Measurements from ENCODE around the gene FTO. TPM values are rescaled to one million over a fixed set of nuclear protein-coding genes. Genes with fewer than 3 reads are reported as not detected.

FTO gene
- total and polyA plus RNA-seq, 2 of the 13 experiments (the other 11 are each of a cell fraction or from before 2014, with no cell fraction given), result 41.6 to 55.8 TPM

- no peak for TF ChIP-seq ZFP62 (CRISPR knock-in tag; IDR thresholded peaks at IDR 0.05)
- TF ChIP-seq, protein P1, sequence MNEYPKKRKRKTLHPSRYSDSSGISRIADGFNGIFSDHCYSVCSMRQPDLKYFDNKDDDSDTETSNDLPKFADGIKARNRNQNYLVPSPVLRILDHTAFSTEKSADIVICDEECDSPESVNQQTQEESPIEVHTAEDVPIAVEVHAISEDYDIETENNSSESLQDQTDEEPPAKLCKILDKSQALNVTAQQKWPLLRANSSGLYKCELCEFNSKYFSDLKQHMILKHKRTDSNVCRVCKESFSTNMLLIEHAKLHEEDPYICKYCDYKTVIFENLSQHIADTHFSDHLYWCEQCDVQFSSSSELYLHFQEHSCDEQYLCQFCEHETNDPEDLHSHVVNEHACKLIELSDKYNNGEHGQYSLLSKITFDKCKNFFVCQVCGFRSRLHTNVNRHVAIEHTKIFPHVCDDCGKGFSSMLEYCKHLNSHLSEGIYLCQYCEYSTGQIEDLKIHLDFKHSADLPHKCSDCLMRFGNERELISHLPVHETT (CRISPR knock-in tag; conservative IDR thresholded peaks at IDR 0.05), result no peak
- TF ChIP-seq KDM2A (CRISPR knock-in tag; IDR thresholded peaks at IDR 0.05; ENCODE audit: borderline replicate concordance, low read depth), result no peak
- TF ChIP-seq ZNF816 (CRISPR knock-in tag; IDR thresholded peaks at IDR 0.05; ENCODE audit: borderline replicate concordance), result no peak
- TF ChIP-seq, protein P2, sequence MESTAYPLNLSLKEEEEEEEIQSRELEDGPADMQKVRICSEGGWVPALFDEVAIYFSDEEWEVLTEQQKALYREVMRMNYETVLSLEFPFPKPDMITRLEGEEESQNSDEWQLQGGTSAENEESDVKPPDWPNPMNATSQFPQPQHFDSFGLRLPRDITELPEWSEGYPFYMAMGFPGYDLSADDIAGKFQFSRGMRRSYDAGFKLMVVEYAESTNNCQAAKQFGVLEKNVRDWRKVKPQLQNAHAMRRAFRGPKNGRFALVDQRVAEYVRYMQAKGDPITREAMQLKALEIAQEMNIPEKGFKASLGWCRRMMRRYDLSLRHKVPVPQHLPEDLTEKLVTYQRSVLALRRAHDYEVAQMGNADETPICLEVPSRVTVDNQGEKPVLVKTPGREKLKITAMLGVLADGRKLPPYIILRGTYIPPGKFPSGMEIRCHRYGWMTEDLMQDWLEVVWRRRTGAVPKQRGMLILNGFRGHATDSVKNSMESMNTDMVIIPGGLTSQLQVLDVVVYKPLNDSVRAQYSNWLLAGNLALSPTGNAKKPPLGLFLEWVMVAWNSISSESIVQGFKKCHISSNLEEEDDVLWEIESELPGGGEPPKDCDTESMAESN (CRISPR knock-in tag; conservative IDR thresholded peaks at IDR 0.05), result no peak
- no peak for TF ChIP-seq ZNF530 (CRISPR knock-in tag; IDR thresholded peaks at IDR 0.05; ENCODE audit: low read depth)
- TF ChIP-seq EZH2 (conservative IDR thresholded peaks at IDR 0.05; ENCODE audit: low read depth, low read length), result no peak
- TF ChIP-seq ZNF850 (CRISPR knock-in tag; conservative IDR thresholded peaks at IDR 0.05), result no peak
- TF ChIP-seq CEBPG (CRISPR knock-in tag; IDR thresholded peaks at IDR 0.05), result peak; percentile 10; the same call in 1 of the 2 replicates
- TF ChIP-seq ZNF513 (CRISPR knock-in tag; conservative IDR thresholded peaks at IDR 0.05), result no peak
- no peak for TF ChIP-seq KLF12 (CRISPR knock-in tag; IDR thresholded peaks at IDR 0.05; ENCODE audit: borderline replicate concordance)
- no peak for TF ChIP-seq ZKSCAN8 (CRISPR knock-in tag; IDR thresholded peaks at IDR 0.05; ENCODE audit: borderline replicate concordance)
- TF ChIP-seq ARID3A (IDR thresholded peaks at IDR 0.05; ENCODE audit: low read depth, low read length), result 0 out of 2 replicates have a peak, but pooled peaks have one; percentile 34
- no peak for TF ChIP-seq NFAT5 (CRISPR knock-in tag; IDR thresholded peaks at IDR 0.05)
- TF ChIP-seq, protein P3, sequence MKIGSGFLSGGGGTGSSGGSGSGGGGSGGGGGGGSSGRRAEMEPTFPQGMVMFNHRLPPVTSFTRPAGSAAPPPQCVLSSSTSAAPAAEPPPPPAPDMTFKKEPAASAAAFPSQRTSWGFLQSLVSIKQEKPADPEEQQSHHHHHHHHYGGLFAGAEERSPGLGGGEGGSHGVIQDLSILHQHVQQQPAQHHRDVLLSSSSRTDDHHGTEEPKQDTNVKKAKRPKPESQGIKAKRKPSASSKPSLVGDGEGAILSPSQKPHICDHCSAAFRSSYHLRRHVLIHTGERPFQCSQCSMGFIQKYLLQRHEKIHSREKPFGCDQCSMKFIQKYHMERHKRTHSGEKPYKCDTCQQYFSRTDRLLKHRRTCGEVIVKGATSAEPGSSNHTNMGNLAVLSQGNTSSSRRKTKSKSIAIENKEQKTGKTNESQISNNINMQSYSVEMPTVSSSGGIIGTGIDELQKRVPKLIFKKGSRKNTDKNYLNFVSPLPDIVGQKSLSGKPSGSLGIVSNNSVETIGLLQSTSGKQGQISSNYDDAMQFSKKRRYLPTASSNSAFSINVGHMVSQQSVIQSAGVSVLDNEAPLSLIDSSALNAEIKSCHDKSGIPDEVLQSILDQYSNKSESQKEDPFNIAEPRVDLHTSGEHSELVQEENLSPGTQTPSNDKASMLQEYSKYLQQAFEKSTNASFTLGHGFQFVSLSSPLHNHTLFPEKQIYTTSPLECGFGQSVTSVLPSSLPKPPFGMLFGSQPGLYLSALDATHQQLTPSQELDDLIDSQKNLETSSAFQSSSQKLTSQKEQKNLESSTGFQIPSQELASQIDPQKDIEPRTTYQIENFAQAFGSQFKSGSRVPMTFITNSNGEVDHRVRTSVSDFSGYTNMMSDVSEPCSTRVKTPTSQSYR (CRISPR knock-in tag; IDR thresholded peaks at IDR 0.05; ENCODE audit: borderline replicate concordance), result peak; percentile 83; the same call in 1 of the 2 replicates
Measured at GRCh38 chr16:53945996-53946395, 242.0 kb downstream of the FTO start (continued).
